AG10803 (cell line): ENCODE data around the gene CTNNA2.
A peak's percentile ranks its signal among the peaks of the same experiment; 100 is the strongest.

Source experiments
- DNase-seq: peaks from one replicate; pipeline ENCODE4 v3.0.0; 2010; ENCODE audit warnings: low read depth
- H3K4me3 ChIP-seq: 2 replicates; pipeline ENCODE4 v1.5.1; 2011; ENCODE audit warnings: mild to moderate bottlenecking, low read length, control low read depth
- CTCF ChIP-seq: conservative IDR thresholded peaks from 2 replicates; pipeline ENCODE4 v1.5.1; 2011; ENCODE audit warnings: mild to moderate bottlenecking, low read length, control low read depth, inconsistent platforms

Gene CTNNA2

GRCh38 chr2:80058562-80058961 is 545.7 kb downstream of the CTNNA2 start:
- no peak for DNase-seq
- no peak overlapping the region for H3K4me3 ChIP-seq
- no peak for TF ChIP-seq CTCF

DNA sequence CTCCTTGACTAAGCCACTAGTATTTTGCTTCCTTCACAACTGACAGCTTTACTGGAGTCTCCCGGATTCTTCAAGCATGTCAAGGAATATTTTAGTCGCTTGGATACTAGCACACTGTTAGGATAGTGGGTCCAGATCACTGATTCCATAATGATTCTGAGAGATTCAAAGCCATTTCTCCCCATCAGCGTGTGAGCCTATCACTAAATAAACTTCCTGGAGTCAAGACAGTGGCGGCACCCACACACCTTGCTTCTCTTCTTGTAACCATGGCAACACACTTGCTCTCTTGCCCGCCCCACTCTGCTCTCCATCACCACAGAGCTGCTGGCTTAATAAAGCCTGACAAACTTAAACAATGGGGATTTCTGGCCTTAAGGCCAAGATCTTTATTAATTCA is 546.6 kb downstream of the CTNNA2 start:
- no peak for TF ChIP-seq CTCF
- DNase-seq, result no peak
- H3K4me3 ChIP-seq, result no peak overlapping the region

- H3K4me3 ChIP-seq, result no peak overlapping the region
- TF ChIP-seq CTCF, result no peak
- DNase-seq, result no peak
Measured at GRCh38 chr2:80061881-80062280, 549.0 kb downstream of the CTNNA2 start.

- no peak overlapping the region for H3K4me3 ChIP-seq
- DNase-seq, result no peak
- TF ChIP-seq CTCF, result no peak
Measured at GRCh38 chr2:80062298-80062697, 549.4 kb downstream of the CTNNA2 start.

DNA sequence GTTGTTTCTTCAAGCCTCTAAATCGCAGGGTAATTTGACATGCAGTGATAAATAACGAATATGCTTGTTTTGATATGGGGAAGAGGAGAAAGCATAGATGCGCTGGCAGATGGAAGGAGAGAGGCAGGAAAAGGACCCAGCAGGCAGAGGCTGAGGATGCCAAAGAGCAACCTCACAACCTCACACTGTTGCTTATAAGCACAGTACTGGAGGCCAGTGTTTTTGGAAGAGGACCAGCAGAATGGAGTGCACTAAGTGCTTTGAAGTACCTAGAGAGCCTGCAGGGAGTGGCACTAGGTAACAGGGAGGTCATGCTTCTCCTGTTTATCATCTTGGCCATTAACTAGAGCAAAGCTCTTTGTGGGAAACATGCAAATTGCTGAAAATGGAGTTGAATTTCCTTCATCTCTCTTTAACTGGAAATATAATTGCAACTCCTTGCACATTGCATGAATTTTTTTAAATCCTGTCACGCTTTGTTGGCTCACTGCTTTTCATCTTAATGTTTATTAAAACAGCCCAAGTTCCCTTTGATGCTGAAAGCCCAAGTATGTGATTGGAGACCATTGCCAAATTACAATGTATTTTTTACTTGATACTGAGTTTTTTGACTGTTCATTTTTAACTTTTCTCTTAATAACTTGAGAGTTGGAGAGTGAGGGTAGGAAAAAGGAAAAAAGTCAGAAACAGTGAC is 555.3 kb downstream of the CTNNA2 start:
- TF ChIP-seq CTCF, result no peak
- no peak overlapping the region for H3K4me3 ChIP-seq
- DNase-seq, result peak; percentile 10

DNA sequence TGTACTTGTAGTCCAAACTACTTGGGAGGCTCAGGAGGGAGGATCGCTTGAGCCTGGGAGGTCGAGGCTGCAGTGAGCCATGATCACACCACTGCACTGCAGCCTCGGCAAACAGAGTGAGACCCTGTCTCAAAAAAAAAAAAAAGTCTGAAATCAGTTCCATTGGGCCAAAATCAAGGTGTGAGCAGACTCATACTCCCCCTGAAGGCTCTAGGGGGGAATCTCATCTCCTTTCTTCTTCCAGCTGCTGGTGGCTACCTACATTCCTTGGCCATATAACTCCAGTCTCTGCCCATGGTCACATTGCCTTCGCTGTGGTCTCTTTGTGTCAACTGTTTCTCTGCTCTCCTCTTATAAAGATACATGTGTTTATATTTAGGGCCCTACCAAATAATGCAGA is 557.7 kb downstream of the CTNNA2 start:
- H3K4me3 ChIP-seq, result no peak overlapping the region
- no peak for DNase-seq
- no peak for TF ChIP-seq CTCF

- no peak for TF ChIP-seq CTCF
- no peak for DNase-seq
- H3K4me3 ChIP-seq, result no peak overlapping the region
Measured at GRCh38 chr2:80071941-80072340, 559.1 kb downstream of the CTNNA2 start.
